GM18867 (cell line): ENCODE data around the gene TMEM30A.

Experiments
- ATAC-seq: cut with Tn5 transposase; IDR thresholded peaks from one replicate; pipeline ENCODE4 v1.9.1; 2021; ENCODE audit warnings: mild to moderate bottlenecking, moderate library complexity; ENCODE audit not compliant: unreplicated experiment

The TMEM30A gene

GRCh38 chr6:75220357-75220756, 64.2 kb downstream of the TMEM30A start:
- no peak for ATAC-seq

DNA sequence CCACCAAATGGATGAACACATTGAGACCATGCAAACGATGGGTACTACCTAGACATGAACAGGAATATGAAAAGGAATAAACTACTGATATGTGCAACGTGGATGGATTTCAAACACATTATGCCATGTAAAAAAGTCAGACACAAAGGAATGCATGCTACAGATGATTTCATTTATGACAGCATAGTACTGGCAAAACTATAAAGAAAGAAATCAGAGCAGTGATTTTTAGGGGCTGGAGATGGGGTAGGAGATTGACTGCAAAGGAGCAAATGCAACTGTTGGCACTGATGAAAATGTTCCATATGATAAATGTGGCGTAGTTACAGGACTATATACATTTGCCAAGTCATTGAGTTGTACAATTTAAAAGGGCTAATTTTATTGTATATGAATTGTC, 65.3 kb downstream of the TMEM30A start:
- no peak for ATAC-seq

DNA sequence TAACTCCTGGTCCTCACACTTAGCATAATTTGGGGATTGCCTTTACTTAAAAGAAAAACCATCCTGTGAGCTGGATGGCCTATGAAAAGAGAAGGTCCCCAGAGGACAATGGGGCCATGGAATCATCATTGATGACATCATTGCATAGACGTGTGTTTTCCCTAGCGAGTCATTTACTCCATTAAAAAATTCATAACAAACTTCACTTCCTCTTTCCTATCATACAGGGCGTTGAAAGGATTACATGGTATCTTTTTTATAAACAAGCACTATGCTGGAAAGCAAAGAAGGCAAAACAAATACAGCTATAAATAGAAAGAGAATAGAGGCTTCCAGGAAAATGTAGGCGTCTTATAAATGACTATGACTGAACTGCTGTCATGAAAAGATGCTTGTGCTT, 67.4 kb downstream of the TMEM30A start:
- no peak for ATAC-seq

- no peak for ATAC-seq
Observed at GRCh38 chr6:75215291-75215690, 69.3 kb downstream of the TMEM30A start.

DNA sequence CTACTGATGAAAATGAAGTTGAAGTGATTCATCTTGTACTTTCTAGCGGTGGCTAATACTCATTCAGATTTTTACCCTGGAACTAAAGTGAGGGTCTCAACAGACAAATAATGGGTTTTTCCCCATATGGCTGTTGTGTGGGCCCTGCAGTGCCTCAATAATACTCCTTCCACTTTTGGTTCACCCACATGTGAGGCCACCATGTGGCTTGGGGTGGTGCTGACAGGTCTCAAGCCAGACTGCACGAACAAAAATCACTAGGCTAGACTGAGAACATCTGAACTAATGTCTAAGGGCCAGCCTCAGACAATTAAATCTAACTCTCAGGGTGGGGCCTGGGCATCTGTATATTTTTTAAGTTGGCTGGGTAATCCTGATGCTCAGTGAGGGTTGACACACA, 70.9 kb downstream of the TMEM30A start:
- peak; percentile 55 for ATAC-seq

GRCh38 chr6:75213112-75213511, 71.5 kb downstream of the TMEM30A start:
- no peak for ATAC-seq

DNA sequence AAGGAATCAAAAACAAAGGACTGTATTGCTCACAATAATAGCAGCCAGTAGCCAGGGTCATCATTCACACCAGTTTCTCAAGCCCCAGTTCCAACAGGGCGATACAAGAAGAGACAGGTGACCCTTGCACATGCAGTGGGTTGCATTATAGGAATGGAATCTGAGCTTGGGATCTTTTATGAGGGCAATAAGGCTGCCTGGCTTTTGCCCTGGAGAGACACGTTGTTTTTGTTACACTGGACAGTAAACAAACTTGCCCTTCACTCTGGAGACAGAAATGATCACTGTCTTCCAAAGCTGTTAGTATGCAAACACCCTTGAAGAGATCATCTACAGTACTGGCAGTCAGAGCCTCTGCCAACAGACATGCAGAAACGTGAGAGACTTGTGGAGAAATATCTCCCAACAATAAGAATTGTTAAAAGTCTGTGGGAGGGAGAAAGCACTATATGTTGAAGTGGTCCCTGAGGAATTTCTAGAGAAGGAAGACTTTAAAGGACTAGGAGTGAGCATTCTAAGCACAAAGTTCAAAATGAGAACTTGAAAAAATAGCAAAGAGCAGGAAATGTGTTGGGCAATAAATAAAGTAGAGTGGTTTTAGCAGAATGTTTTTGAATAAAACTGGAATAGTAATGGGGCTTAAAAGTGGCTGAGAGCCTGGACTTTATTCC, 72.5 kb downstream of the TMEM30A start:
- ATAC-seq: no peak

GRCh38 chr6:75210885-75211739, 73.5 kb downstream of the TMEM30A start:
- peak; percentile 29 for ATAC-seq

DNA sequence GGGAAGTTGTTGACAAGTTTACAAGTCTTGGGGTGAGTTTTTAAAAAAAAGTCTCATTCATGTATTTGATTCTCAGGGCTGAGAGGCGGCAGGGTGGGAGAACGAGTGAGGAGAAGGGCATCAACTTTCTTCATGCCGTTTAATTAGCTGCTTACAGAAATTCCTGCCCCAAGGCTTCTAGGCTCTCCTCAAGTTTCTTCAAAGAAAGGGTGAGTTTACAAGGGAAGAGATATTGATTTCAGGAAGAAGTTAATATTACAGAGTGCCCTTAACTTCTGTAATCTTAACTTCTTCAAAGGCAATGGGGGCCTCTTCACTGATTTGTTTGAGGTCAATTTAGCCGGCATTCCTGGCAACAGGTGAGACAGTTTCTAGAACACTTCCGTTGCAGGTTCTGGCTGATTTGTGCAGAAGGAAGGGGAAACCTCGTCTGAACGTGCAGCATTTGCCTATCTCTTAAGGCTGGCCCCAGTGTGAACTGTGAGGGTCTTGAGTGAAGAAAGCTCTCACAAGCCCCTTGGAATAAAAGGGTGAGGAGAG, 75.3 kb downstream of the TMEM30A start:
- ATAC-seq: no peak

DNA sequence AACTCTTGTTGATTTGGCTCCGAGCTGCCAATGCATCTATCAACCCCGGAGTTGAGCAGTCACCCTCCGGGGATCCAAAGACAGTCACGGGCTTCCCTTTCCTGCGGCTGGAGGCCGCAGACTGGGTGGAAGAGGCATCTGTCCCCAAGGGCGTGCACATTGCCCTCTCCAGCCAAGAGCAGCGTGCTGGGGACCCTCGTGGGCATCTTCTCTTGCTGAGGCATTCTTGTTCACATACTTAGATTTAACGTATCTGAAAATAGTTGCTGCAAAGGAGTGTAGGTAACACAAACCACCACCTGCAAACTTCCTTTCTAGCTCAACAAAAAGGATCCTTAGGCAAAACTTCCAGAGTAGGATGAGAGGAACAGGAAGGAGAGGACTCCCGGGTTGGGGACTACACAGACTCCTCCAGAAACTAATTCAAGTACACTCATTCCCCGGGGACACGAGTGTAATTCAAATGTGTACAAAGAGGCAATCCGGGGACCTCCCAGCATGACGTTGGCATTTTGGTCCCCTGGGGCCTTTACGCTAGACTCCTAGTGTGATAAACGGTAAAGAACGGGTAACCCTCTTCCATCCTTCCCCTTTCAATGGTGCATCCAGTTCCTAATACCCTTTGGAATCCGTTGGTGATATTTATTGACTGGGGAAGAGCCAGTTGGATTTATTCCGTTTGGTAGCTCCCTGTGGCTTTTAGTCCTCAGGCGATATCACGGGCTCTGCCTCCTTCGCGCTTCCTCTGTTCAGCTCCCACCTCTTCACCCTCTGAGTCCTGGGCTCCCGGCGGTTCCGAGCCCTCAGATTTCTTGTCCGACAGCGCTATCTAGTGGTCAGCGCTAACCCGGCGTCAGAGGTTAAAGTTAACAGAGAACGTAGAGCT, 76.1 kb downstream of the TMEM30A start:
- ATAC-seq: peak; percentile 80

GRCh38 chr6:75206576-75207342, 77.8 kb downstream of the TMEM30A start:
- no peak for ATAC-seq

DNA sequence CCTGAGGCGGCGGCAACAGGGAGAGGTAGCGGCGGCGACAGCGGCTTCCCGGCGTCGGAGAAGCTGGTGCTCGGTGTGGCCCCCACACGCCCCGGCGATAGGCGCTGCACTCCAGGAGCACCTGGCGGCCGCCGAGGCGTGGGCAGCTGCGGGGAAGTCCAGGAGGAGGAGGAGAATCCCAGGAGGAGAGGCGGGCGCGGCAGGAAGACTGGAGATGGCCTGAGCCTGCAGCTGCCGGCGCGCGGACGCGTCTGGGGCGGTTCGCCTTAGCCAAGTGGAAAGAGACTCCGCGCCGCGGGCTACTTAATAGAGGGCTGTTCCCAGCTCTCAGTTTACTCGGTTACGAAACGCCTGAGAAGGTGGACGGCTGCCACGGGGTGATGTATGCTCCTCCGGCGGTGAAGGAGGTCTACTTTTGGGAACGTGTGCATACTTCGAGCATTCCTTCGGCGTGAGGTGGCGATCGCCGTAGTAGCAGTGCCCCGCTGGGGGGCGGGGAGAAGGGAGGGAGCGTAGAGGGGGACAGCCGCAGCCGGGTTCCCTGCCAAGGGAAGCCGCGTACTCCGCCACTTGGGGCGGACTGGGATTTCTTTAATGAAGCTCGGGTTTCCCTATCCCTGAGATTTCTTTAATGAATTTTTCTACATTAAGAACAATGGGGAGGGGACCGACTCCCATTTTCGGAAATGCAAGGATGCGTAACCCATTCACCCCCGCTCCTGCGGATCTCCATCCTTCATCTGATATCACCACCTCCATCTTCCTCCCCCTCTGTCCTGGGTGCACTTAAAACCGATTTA, 78.6 kb downstream of the TMEM30A start, which contains the start of gene COL12A1:
Gene COL12A1 (minus strand): TSS at position 278 of the 800 bp plus-strand sequence. CDS start 3,261 bp downstream, outside the sequence.
- no peak for ATAC-seq

GRCh38 chr6:75204959-75205775, 79.4 kb downstream of the TMEM30A start:
- ATAC-seq: no peak

GRCh38 chr6:75204217-75204958, 80.2 kb downstream of the TMEM30A start:
- ATAC-seq: no peak

GRCh38 chr6:75203721-75204120, 80.9 kb downstream of the TMEM30A start:
- no peak for ATAC-seq
